ENCODE results near the gene TLR9. TPM values are rescaled to one million over a fixed set of nuclear protein-coding genes. Genes with fewer than 3 reads are reported as not detected.
"Not testable (repeated sequence)": the region's sequence is repeated elsewhere in the genome, so short reads cannot be mapped to it uniquely, and the experiment has no call there.

TLR9 gene
- total RNA-seq, 1 experiment from 2014 or later = not detected

- no peak overlapping the region for H3K4me3 ChIP-seq (ENCODE audit: low read depth in 2 of 2, low read length in 2 of 2)
- BruUV-seq (replicated peaks) = no TSS peak
- CTCF ChIA-PET = interaction anchor here (0.7 kb wide), 1 partner anchor 11 kb away, joined by 4 read pairs; no protein-coding TSS in a partner anchor
Observed at GRCh38 chr3:52178537-52178936, 46.9 kb downstream of the TLR9 start.

GRCh38 chr3:52178126-52178525 is 47.3 kb downstream of the TLR9 start:
- intact Hi-C loops (cut with micrococcal nuclease; ENCODE audit: unreplicated experiment); H3K27me3 ChIP-seq (ENCODE audit: control insufficient read depth, insufficient read depth, low read length); CTCF ChIA-PET; ATAC-seq; in situ Hi-C loops (cut with HindIII; ENCODE audit: low pct_unique_long_range_greater_than_20kb, low sequenced_read_pairs); POLR2A ChIA-PET; BruUV-seq (replicated peaks); H3K4me3 ChIP-seq (ENCODE audit: low read depth in 2 of 2, low read length in 2 of 2); H3K36me3 ChIP-seq (ENCODE audit: control insufficient read depth, insufficient read depth, low read length); H3K27ac ChIP-seq (ENCODE audit: low read length); H3K9me3 ChIP-seq (ENCODE audit: control insufficient read depth, insufficient read depth, low read depth, low read length); DNase-seq (ENCODE audit: low read depth, low spot score); H3K4me1 ChIP-seq (ENCODE audit: control insufficient read depth, insufficient read depth, low read length): not testable (repeated sequence)

More at GRCh38 chr3:52178537-52178936, 46.9 kb downstream of the TLR9 start:
- H3K36me3 ChIP-seq (ENCODE audit: control insufficient read depth, insufficient read depth, low read length) = no peaks in the 10 kb centered on the region
- intact Hi-C loops (cut with micrococcal nuclease; ENCODE audit: unreplicated experiment) (no loop called here), in situ Hi-C loops (cut with HindIII; ENCODE audit: low pct_unique_long_range_greater_than_20kb, low sequenced_read_pairs) (no loop called here)
- no peaks in the 10 kb centered on the region for H3K9me3 ChIP-seq (ENCODE audit: control insufficient read depth, insufficient read depth, low read depth, low read length)
- H3K27ac ChIP-seq (ENCODE audit: low read length) = no peak overlapping the region
- no peak for TF ChIP-seq REST (IDR thresholded peaks at IDR 0.05; ENCODE audit: insufficient read depth in 1 of 2, low read depth in 2 of 2, low read length in 1 of 2)
- no peak for TF ChIP-seq POLR2AphosphoS5 (IDR thresholded peaks at IDR 0.05; ENCODE audit: low read depth, low read length)
- TF ChIP-seq TCF7L2 (IDR thresholded peaks at IDR 0.05; ENCODE audit: low read depth, low read length) = no peak
- TF ChIP-seq CTCF (IDR thresholded peaks at IDR 0.05) = no peak
- TF ChIP-seq SIN3A (IDR thresholded peaks at IDR 0.05; ENCODE audit: borderline replicate concordance, insufficient read depth, low read depth, low read length) = no peak
- no peaks in the 10 kb centered on the region for H3K27me3 ChIP-seq (ENCODE audit: control insufficient read depth, insufficient read depth, low read length)
- ATAC-seq (no peak), DNase-seq (ENCODE audit: low read depth, low spot score) (no peak)
- no peaks in the 10 kb centered on the region for H3K4me1 ChIP-seq (ENCODE audit: control insufficient read depth, insufficient read depth, low read length)
- POLR2A ChIA-PET = no interaction called here

GRCh38 chr3:52177701-52178042 is 47.8 kb downstream of the TLR9 start:
- POLR2A ChIA-PET = no interaction called here
- Histone ChIP-seq H3K27ac (ENCODE audit: low read length) (no peak overlapping the region), H3K27me3 (ENCODE audit: control insufficient read depth, insufficient read depth, low read length) (no peaks in the 10 kb centered on the region), H3K36me3 (ENCODE audit: control insufficient read depth, insufficient read depth, low read length) (no peaks in the 10 kb centered on the region), H3K9me3 (ENCODE audit: control insufficient read depth, insufficient read depth, low read depth, low read length) (no peaks in the 10 kb centered on the region), H3K4me3 (ENCODE audit: low read depth in 2 of 2, low read length in 2 of 2) (no peak overlapping the region), H3K4me1 (ENCODE audit: control insufficient read depth, insufficient read depth, low read length) (no peaks in the 10 kb centered on the region)
- no peak for DNase-seq (ENCODE audit: low read depth, low spot score)
- CTCF ChIA-PET = no interaction called here
- in situ Hi-C loops (cut with HindIII; ENCODE audit: low pct_unique_long_range_greater_than_20kb, low sequenced_read_pairs) (no loop called here), intact Hi-C loops (cut with micrococcal nuclease; ENCODE audit: unreplicated experiment) (no loop called here)
- no TSS peak for BruUV-seq (replicated peaks)
- TF ChIP-seq POLR2AphosphoS5 (IDR thresholded peaks at IDR 0.05; ENCODE audit: low read depth, low read length) = no peak
- TF ChIP-seq SIN3A (IDR thresholded peaks at IDR 0.05; ENCODE audit: borderline replicate concordance, insufficient read depth, low read depth, low read length) = no peak
- TF ChIP-seq REST (IDR thresholded peaks at IDR 0.05; ENCODE audit: insufficient read depth in 1 of 2, low read depth in 2 of 2, low read length in 1 of 2) = no peak
- no peak for TF ChIP-seq TCF7L2 (IDR thresholded peaks at IDR 0.05; ENCODE audit: low read depth, low read length)
- TF ChIP-seq CTCF (IDR thresholded peaks at IDR 0.05) = no peak
- ATAC-seq = 0 out of 2 replicates have a peak, but pooled peaks have one; percentile 22
